WTC11 (cell line): ENCODE measurements around the gene TFB2M.
A peak's percentile ranks its signal among the peaks of the same experiment; 100 is the strongest.

Experiments
- ATF1 ChIP-seq: sonication (generic); formaldehyde crosslinking; IDR thresholded peaks from 2 replicates; pipeline ENCODE4 v1.8.1; 2023; ENCODE audit warnings: mild to moderate bottlenecking, moderate library complexity, missing genetic modification reagents
- SP1 ChIP-seq: sonication (generic); formaldehyde crosslinking; conservative IDR thresholded peaks from 2 replicates; pipeline ENCODE4 v1.8.1; 2022; ENCODE audit warnings: missing genetic modification reagents
- ZNF138 ChIP-seq: sonication (generic); formaldehyde crosslinking; conservative IDR thresholded peaks from 2 replicates; pipeline ENCODE4 v1.8.1; 2022; ENCODE audit warnings: mild to moderate bottlenecking, moderate library complexity, missing genetic modification reagents
- TF ChIP-seq, protein P1 (sequence below): fragments of 200-600 bp; IDR thresholded peaks from 2 replicates; pipeline ENCODE4 v1.8.0; 2022; ENCODE audit warnings: antibody characterized with exemption

DNA sequence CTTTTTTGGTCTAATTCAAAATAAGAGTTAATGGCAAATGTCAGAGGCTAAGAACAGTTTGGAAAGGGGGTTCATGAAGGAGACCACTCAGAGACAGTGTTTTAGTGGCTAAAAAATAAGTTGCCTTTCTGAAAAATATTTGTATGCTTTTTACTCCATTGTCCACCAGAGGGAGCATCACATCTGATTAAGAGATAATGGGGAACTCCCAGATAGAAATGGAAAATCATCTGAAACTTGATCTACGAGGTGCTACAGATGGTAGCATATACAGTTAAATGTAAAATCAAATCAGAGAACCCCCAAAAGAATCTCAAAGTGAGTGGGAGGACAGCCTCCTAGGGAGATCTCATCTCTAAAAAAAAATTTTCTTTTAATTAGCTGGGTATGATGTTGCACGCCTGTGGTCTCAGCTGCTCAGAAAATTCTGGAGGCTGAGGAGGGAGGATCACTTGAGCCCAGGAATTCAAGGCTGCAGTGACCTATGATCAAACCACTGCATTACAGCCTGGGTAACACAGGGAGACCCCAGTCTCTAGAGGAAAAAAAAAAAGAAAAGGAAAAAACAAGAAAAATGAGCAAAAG, 68.6 kb downstream of the TFB2M start:
- TF ChIP-seq, protein P1, sequence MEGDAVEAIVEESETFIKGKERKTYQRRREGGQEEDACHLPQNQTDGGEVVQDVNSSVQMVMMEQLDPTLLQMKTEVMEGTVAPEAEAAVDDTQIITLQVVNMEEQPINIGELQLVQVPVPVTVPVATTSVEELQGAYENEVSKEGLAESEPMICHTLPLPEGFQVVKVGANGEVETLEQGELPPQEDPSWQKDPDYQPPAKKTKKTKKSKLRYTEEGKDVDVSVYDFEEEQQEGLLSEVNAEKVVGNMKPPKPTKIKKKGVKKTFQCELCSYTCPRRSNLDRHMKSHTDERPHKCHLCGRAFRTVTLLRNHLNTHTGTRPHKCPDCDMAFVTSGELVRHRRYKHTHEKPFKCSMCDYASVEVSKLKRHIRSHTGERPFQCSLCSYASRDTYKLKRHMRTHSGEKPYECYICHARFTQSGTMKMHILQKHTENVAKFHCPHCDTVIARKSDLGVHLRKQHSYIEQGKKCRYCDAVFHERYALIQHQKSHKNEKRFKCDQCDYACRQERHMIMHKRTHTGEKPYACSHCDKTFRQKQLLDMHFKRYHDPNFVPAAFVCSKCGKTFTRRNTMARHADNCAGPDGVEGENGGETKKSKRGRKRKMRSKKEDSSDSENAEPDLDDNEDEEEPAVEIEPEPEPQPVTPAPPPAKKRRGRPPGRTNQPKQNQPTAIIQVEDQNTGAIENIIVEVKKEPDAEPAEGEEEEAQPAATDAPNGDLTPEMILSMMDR, result peak; percentile 64
- TF ChIP-seq ATF1 (CRISPR knock-in tag) (no peak), ZNF138 (CRISPR knock-in tag) (no peak), SP1 (CRISPR knock-in tag) (no peak)
